Liver (tissue), 9 donors: ENCODE data around the gene SOST. TPM values are rescaled to one million over a fixed set of nuclear protein-coding genes. Genes with fewer than 3 reads are reported as not detected.

ENCODE experiments used
- DNase-seq: peaks from one replicate; pipeline ENCODE4 v3.0.0-alpha.2; 2017; ENCODE audit warnings: low spot score
- H3K27ac ChIP-seq, 2 donors: one replicate each; pipeline ENCODE4 v1.7.0; 2013; ENCODE audit warnings: inconsistent platforms in 2 of 2, low read length in 2 of 2, control low read depth in 1 of 2, low read depth in 1 of 2, mild to moderate bottlenecking in 1 of 2
- H3K27me3 ChIP-seq, 4 donors: one replicate each; pipeline versions ENCODE4 v1.6.1 to v1.7.0; 2013; ENCODE audit warnings: low read length in 3 of 4, inconsistent platforms in 1 of 4, mild to moderate bottlenecking in 1 of 4, moderate library complexity in 1 of 4; ENCODE audit not compliant: control insufficient read depth in 4 of 4, insufficient read depth in 4 of 4
- H3K36me3 ChIP-seq, 4 donors: one replicate each; pipeline versions ENCODE4 v1.6.1 to v1.7.0; 2013; ENCODE audit warnings: low read length in 3 of 4, mild to moderate bottlenecking in 3 of 4, low read depth in 1 of 4, moderate library complexity in 1 of 4; ENCODE audit not compliant: control insufficient read depth in 4 of 4, insufficient read depth in 3 of 4
- H3K4me1 ChIP-seq, 4 donors: one replicate each; pipeline versions ENCODE4 v1.6.1 to v1.7.0; 2013; ENCODE audit warnings: low read length in 3 of 4, mild to moderate bottlenecking in 3 of 4, moderate library complexity in 1 of 4; ENCODE audit not compliant: control insufficient read depth in 4 of 4, insufficient read depth in 4 of 4
- H3K4me3 ChIP-seq, 3 donors: one replicate each; pipeline versions ENCODE4 v1.6.1 to v1.7.0; 2013; ENCODE audit warnings: low read length in 3 of 3, control low read depth in 1 of 3, low read depth in 1 of 3, mild to moderate bottlenecking in 1 of 3
- H3K9ac ChIP-seq, 2 donors: one replicate each; pipeline ENCODE4 v1.7.0; 2013; ENCODE audit warnings: low read length in 2 of 2, mild to moderate bottlenecking in 2 of 2, moderate library complexity in 2 of 2, control low read depth in 1 of 2, low read depth in 1 of 2
- H3K9me3 ChIP-seq, 4 donors: one replicate each; pipeline versions ENCODE4 v1.6.1 to v1.7.0; 2013; ENCODE audit warnings: low read length in 3 of 4; ENCODE audit not compliant: control insufficient read depth in 4 of 4
- ATF3 ChIP-seq: IDR thresholded peaks from 2 replicates; pipeline ENCODE4 v1.6.1; 2016; ENCODE audit warnings: antibody characterized with exemption
- EGR1 ChIP-seq, 2 donors: IDR thresholded peaks; 2 replicates each; pipeline ENCODE4 v1.6.1; 2016 to 2018; ENCODE audit warnings: antibody characterized with exemption in 2 of 2, low read depth in 2 of 2
- FOXA2 ChIP-seq: IDR thresholded peaks from 2 replicates; pipeline ENCODE4 v1.6.1; 2016; ENCODE audit warnings: antibody characterized with exemption
- GABPA ChIP-seq, 2 donors: IDR thresholded peaks in 1 of 2; conservative IDR thresholded peaks in 1 of 2; 2 replicates each; pipeline ENCODE4 v1.6.1; 2016; ENCODE audit warnings: antibody characterized with exemption in 2 of 2, mild to moderate bottlenecking in 1 of 2, moderate library complexity in 1 of 2
- HNF4A ChIP-seq, 2 donors: conservative IDR thresholded peaks; 2 replicates each; pipeline ENCODE4 v1.6.1; 2016; ENCODE audit warnings: antibody characterized with exemption in 2 of 2, mild to moderate bottlenecking in 2 of 2
- HNF4G ChIP-seq: IDR thresholded peaks from 2 replicates; pipeline ENCODE4 v1.6.1; 2016; ENCODE audit warnings: antibody characterized with exemption
- JUND ChIP-seq, 2 donors: IDR thresholded peaks; 2 replicates each; pipeline ENCODE4 v1.6.1; 2016; ENCODE audit warnings: antibody characterized with exemption in 2 of 2
- NR2F2 ChIP-seq: IDR thresholded peaks from 2 replicates; pipeline ENCODE4 v1.6.1; 2016; ENCODE audit warnings: antibody characterized with exemption
- RAD21 ChIP-seq, 2 donors: IDR thresholded peaks; 2 replicates each; pipeline ENCODE4 v1.6.1; 2016; ENCODE audit warnings: antibody characterized with exemption in 2 of 2, mild to moderate bottlenecking in 2 of 2
- RXRA ChIP-seq, 2 donors: IDR thresholded peaks; 2 replicates each; pipeline ENCODE4 v1.6.1; 2017 to 2018; ENCODE audit warnings: antibody characterized with exemption in 2 of 2, mild to moderate bottlenecking in 1 of 2
- SP1 ChIP-seq: IDR thresholded peaks from 2 replicates; pipeline ENCODE4 v1.6.1; 2018; ENCODE audit warnings: antibody characterized with exemption, mild to moderate bottlenecking
- TAF1 ChIP-seq: conservative IDR thresholded peaks from 2 replicates; pipeline ENCODE4 v1.6.1; 2016; ENCODE audit warnings: antibody characterized with exemption, mild to moderate bottlenecking
- YY1 ChIP-seq: IDR thresholded peaks from 2 replicates; pipeline ENCODE4 v1.6.1; 2016; ENCODE audit warnings: antibody characterized with exemption, mild to moderate bottlenecking
- WGBS: extraction: QIAGEN DNeasy Blood & Tissue Kit; methylation state at CpG from one replicate; pipeline ENCODE4 v1.1.7; 2013; 5-methylcytosine and 5-hydroxymethylcytosine counted together
- polyA plus RNA-seq, 2 donors: library from polyadenylated mRNA; stranded (reverse) in 1 of 2; unstranded in 1 of 2; fragments of 200-250 nt in 1 of 2; fragments of >200 nt in 1 of 2; fragmentation: Nextera tagmentation in 1 of 2; extraction: Ambion mirVana in 1 of 2; gene quantifications; one replicate each; pipeline versions ENCODE4 v1.2.1 to v1.2.3, GENCODE V29; 2013 to 2015
- total RNA-seq, 2 donors: library from RNA; depleted of rRNA; stranded (reverse); fragments of >200 nt; gene quantifications; one replicate each; pipeline ENCODE4 v1.2.3, GENCODE V29; 2014
- TF ChIP-seq, protein P1 (sequence below): IDR thresholded peaks from 2 replicates; pipeline ENCODE4 v1.6.1; 2016; ENCODE audit warnings: antibody characterized with exemption
- TF ChIP-seq, protein P2 (sequence below): IDR thresholded peaks from 2 replicates; pipeline ENCODE4 v1.6.1; 2016; ENCODE audit warnings: antibody characterized with exemption, mild to moderate bottlenecking
- TF ChIP-seq, protein P3 (sequence below): fragments of 150-350 bp; IDR thresholded peaks from 2 replicates; pipeline ENCODE4 v1.5.1; 2017; ENCODE audit warnings: improper control_type of control experiment, low read depth, low read length; ENCODE audit not compliant: missing input control
- donor health status: healthy.
- donor health status: healthy.
- donor health status: healthy.
- donor health status: healthy.
- donor health status: healthy.

Gene SOST
- total and polyA plus RNA-seq, 4 donors, result not detected

GRCh38 chr17:43759836-43760235 lies 1.2 kb upstream of the SOST start (continued):
- no peak for TF ChIP-seq FOXA2
- TF ChIP-seq ATF3, result no peak

DNA sequence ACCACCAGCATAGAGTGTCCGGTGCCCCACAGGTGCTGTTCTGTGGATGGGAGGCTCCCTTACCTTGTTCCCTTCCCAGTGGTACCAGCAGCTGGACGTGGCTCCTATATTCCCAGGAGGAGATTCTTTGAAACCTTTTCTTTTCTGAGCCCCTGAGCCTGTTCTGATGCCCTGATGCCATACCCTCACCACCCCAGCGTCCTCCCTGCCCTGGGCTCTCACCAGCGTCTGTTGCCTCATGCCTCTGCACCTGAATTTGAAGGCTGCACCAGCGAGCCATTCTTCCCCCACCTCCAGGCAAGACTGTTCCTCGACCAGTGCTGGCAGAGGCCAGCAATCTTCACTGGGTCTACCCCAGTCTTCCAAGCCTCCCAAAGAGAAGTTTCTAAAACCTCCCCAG lies 505 bp downstream of the SOST start:
- Histone ChIP-seq H3K4me3 (no peak overlapping the region), H3K36me3 (no peaks in the 10 kb centered on the region), H3K4me1 (peaks cover 0 to 9% (median 5%) of the 10 kb centered on the region in 4 donors), H3K9me3 (no peaks in the 10 kb centered on the region), H3K9ac (no peak overlapping the region), H3K27ac (no peak overlapping the region), H3K27me3 (peaks cover 0 to 9% (median 4%) of the 10 kb centered on the region in 4 donors)
- WGBS, result 70% methylated on average over 6 of the region's 6 CpGs
- TF ChIP-seq TAF1 (no peak), NR2F2 (no peak)
- TF ChIP-seq, protein P1, sequence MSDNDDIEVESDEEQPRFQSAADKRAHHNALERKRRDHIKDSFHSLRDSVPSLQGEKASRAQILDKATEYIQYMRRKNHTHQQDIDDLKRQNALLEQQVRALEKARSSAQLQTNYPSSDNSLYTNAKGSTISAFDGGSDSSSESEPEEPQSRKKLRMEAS, result no peak
- TF ChIP-seq, protein P2, sequence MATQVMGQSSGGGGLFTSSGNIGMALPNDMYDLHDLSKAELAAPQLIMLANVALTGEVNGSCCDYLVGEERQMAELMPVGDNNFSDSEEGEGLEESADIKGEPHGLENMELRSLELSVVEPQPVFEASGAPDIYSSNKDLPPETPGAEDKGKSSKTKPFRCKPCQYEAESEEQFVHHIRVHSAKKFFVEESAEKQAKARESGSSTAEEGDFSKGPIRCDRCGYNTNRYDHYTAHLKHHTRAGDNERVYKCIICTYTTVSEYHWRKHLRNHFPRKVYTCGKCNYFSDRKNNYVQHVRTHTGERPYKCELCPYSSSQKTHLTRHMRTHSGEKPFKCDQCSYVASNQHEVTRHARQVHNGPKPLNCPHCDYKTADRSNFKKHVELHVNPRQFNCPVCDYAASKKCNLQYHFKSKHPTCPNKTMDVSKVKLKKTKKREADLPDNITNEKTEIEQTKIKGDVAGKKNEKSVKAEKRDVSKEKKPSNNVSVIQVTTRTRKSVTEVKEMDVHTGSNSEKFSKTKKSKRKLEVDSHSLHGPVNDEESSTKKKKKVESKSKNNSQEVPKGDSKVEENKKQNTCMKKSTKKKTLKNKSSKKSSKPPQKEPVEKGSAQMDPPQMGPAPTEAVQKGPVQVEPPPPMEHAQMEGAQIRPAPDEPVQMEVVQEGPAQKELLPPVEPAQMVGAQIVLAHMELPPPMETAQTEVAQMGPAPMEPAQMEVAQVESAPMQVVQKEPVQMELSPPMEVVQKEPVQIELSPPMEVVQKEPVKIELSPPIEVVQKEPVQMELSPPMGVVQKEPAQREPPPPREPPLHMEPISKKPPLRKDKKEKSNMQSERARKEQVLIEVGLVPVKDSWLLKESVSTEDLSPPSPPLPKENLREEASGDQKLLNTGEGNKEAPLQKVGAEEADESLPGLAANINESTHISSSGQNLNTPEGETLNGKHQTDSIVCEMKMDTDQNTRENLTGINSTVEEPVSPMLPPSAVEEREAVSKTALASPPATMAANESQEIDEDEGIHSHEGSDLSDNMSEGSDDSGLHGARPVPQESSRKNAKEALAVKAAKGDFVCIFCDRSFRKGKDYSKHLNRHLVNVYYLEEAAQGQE, result no peak
- no peak for DNase-seq

DNA sequence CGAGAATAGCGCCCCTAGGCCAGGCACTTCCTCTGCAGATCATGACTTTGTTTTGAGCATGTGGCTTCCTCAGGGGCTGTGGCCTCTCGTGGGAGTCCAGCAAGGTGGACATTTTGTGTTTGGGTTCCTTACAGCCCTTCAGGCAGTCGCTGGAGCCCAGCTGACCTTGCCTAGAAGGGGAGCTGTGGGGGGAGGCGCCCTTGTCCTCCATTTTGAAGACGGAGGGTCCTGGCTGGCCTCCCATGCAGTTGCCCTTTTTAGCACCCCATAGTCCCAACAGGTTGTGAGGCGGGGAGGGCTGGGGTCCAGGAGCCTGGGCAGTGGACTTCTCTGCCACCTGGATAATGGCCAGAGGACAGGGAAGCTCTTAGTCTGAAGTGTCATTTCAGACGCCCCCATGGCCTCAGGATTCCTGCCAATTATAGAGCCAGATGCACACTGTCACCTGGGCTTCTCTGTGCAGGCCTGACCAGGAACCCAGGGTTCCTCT lies 1.4 kb downstream of the SOST start:
- Histone ChIP-seq H3K27ac (no peak overlapping the region), H3K4me1 (peaks cover 0 to 9% (median 5%) of the 10 kb centered on the region in 4 donors), H3K27me3 (peaks cover 0 to 9% (median 4%) of the 10 kb centered on the region in 4 donors), H3K36me3 (no peaks in the 10 kb centered on the region), H3K9ac (no peak overlapping the region), H3K9me3 (no peaks in the 10 kb centered on the region), H3K4me3 (no peak overlapping the region)
- 77% methylated on average over 8 of the region's 8 CpGs for WGBS
- TF ChIP-seq HNF4A (conservative IDR thresholded peaks at IDR 0.05) (no peak), EGR1 (IDR thresholded peaks at IDR 0.05; ENCODE audit: low read depth in 2 of 2) (no peak)
- TF ChIP-seq, protein P3, sequence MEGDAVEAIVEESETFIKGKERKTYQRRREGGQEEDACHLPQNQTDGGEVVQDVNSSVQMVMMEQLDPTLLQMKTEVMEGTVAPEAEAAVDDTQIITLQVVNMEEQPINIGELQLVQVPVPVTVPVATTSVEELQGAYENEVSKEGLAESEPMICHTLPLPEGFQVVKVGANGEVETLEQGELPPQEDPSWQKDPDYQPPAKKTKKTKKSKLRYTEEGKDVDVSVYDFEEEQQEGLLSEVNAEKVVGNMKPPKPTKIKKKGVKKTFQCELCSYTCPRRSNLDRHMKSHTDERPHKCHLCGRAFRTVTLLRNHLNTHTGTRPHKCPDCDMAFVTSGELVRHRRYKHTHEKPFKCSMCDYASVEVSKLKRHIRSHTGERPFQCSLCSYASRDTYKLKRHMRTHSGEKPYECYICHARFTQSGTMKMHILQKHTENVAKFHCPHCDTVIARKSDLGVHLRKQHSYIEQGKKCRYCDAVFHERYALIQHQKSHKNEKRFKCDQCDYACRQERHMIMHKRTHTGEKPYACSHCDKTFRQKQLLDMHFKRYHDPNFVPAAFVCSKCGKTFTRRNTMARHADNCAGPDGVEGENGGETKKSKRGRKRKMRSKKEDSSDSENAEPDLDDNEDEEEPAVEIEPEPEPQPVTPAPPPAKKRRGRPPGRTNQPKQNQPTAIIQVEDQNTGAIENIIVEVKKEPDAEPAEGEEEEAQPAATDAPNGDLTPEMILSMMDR, result no peak
- no peak for DNase-seq

GRCh38 chr17:43756201-43756600 lies 2.4 kb downstream of the SOST start:
- H3K9ac ChIP-seq, result no peak overlapping the region
- no peak overlapping the region for H3K4me3 ChIP-seq
- no peaks in the 10 kb centered on the region for H3K36me3 ChIP-seq
- 81% methylated on average over 6 of the region's 6 CpGs for WGBS
- DNase-seq, result no peak
- H3K4me1 ChIP-seq, result peaks cover 0 to 9% (median 5%) of the 10 kb centered on the region in 4 donors
- no peak overlapping the region for H3K27ac ChIP-seq
- H3K9me3 ChIP-seq, result no peaks in the 10 kb centered on the region
- peaks cover 0 to 9% (median 4%) of the 10 kb centered on the region in 4 donors for H3K27me3 ChIP-seq
- TF ChIP-seq JUND (IDR thresholded peaks at IDR 0.05) (no peak), SP1 (no peak), HNF4G (no peak), HNF4A (conservative IDR thresholded peaks at IDR 0.05) (no peak), RXRA (IDR thresholded peaks at IDR 0.05) (no peak), YY1 (no peak), ATF3 (no peak), RAD21 (IDR thresholded peaks at IDR 0.05) (no peak), GABPA (IDR thresholded peaks at IDR 0.05 in 1 of 2, conservative IDR thresholded peaks at IDR 0.05 in 1 of 2) (no peak)
- TF ChIP-seq, protein P2, result no peak
- TF ChIP-seq, protein P1, result no peak
